LoVo (cell line): Measurements from ENCODE around the gene CELSR1.
"Not testable (repeated sequence)": the region's sequence is repeated elsewhere in the genome, so short reads cannot be mapped to it uniquely, and the experiment has no call there.

Experiments
- DNase-seq: peaks from one replicate; pipeline ENCODE4 v3.0.0-alpha.2; 2016; ENCODE audit warnings: low spot score

CELSR1 gene

GRCh38 chr22:46417769-46418168 is 119.7 kb downstream of the CELSR1 start:
- DNase-seq, result no peak

GRCh38 chr22:46416891-46417580 is 120.4 kb downstream of the CELSR1 start:
- DNase-seq, result no peak

GRCh38 chr22:46416520-46416871 is 120.9 kb downstream of the CELSR1 start:
- DNase-seq, result no peak

- no peak for DNase-seq
These were observed 121.5 kb downstream of the CELSR1 start for GRCh38 chr22:46415776-46416519.

- no peak for DNase-seq
These were observed 122.7 kb downstream of the CELSR1 start for GRCh38 chr22:46414704-46415103.

- no peak for DNase-seq
These were observed 123.6 kb downstream of the CELSR1 start for GRCh38 chr22:46413725-46414379.

- DNase-seq, result no peak
These were observed 126.1 kb downstream of the CELSR1 start for GRCh38 chr22:46411347-46411746.

GRCh38 chr22:46410291-46410808 is 127.1 kb downstream of the CELSR1 start:
- DNase-seq, result no peak

- no peak for DNase-seq
These were observed 127.7 kb downstream of the CELSR1 start for GRCh38 chr22:46409631-46410210.

- no peak for DNase-seq
These were observed 128.6 kb downstream of the CELSR1 start for GRCh38 chr22:46408568-46409506.

GRCh38 chr22:46407748-46408147 is 129.7 kb downstream of the CELSR1 start:
- DNase-seq, result no peak

- no peak for DNase-seq
These were observed 130.6 kb downstream of the CELSR1 start for GRCh38 chr22:46406791-46407190.

GRCh38 chr22:46406349-46406748 is 131.1 kb downstream of the CELSR1 start:
- no peak for DNase-seq

- no peak for DNase-seq
These were observed 131.5 kb downstream of the CELSR1 start for GRCh38 chr22:46405901-46406300.

GRCh38 chr22:46403880-46404279 is 133.5 kb downstream of the CELSR1 start:
- not testable (repeated sequence) for DNase-seq

GRCh38 chr22:46402505-46402904 is 134.9 kb downstream of the CELSR1 start:
- DNase-seq, result no peak

GRCh38 chr22:46401370-46401769 is 136.1 kb downstream of the CELSR1 start:
- DNase-seq, result no peak

- no peak for DNase-seq
These were observed 138.0 kb downstream of the CELSR1 start for GRCh38 chr22:46399251-46400024.

- DNase-seq, result no peak
These were observed 139.5 kb downstream of the CELSR1 start for GRCh38 chr22:46397951-46398350.

- no peak for DNase-seq
These were observed 139.9 kb downstream of the CELSR1 start for GRCh38 chr22:46397514-46397913.

GRCh38 chr22:46397049-46397448 is 140.4 kb downstream of the CELSR1 start:
- not testable (repeated sequence) for DNase-seq
